GM10847 (cell line): ENCODE data around the gene SPATA46.

Source experiments
- POLR2A ChIP-seq: IDR thresholded peaks from 2 replicates; pipeline ENCODE4 v1.6.1; 2011; ENCODE audit not compliant: insufficient read length; ENCODE audit errors: extremely low read depth

Gene SPATA46

GRCh38 chr1:162326559-162326958 is 50.1 kb downstream of the SPATA46 start:
- no peak for TF ChIP-seq POLR2A

DNA sequence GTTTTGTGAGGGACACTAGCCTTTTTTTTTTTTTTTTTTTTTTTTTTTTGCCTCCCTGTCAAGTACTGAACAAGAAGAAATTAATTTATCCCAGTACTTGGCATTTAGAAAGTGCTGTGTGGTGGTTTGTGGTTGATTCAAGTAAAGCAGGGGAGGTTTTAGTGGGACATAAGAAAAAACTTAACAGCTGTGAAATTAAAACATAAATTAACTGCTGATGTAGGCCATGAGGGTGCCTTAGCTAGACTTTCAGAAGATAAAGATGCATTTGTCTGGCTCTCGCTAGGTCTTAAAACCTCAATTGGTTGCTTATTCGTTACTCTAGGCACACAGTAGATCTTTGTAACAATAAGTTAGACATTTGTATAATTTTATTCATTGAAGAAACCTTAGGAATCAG is 52.3 kb downstream of the SPATA46 start:
- TF ChIP-seq POLR2A = no peak
